ENCODE measurements around the gene PSD4.

Gene PSD4

GRCh38 chr2:113173542-113174375 lies at the start of gene PSD4:
PSD4 (plus strand) TSS chr2:113173971; CDS start chr2:113182457, 8,486 bp downstream.
- peak in 1 of 2 donors; percentile 53 for DNase-seq

DNA sequence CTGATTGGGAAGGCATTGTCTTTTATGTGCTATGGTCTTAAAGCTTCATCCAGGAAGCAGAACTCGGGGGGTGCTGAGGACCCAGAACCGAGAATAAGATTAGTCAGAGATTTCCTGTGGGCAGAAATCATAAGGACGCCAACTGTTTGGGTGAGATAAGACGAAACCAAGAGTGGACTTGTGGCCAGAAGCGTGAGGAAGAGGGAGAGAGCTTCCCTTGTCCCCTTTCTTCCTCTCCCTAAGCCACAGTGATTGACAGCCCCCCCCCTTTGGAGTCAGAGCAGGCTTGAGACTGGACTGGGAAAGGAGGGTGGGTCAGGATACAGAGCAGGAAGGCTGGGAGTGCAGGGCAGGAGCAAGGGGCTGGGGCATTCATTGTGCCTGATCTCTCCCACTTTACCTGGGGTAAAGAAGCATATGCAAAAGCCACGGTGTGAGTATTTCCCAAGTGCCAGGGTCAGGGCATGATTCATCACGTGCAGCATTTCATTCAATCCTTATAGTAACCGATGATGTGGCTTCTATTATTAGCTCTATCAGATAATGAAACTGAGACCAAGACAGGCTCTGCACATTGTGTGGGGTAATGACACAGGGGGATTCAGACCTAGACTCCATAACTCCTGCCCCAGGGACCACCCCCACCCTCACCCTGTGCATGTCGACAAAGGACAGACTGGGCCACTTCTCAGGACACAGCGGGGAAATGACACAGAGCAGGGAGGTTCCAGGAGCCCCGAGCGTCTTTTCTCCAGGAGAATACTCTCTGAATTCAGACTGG lies 49.4 kb upstream of the PSD4 start:
- DNase-seq: no peak

DNA sequence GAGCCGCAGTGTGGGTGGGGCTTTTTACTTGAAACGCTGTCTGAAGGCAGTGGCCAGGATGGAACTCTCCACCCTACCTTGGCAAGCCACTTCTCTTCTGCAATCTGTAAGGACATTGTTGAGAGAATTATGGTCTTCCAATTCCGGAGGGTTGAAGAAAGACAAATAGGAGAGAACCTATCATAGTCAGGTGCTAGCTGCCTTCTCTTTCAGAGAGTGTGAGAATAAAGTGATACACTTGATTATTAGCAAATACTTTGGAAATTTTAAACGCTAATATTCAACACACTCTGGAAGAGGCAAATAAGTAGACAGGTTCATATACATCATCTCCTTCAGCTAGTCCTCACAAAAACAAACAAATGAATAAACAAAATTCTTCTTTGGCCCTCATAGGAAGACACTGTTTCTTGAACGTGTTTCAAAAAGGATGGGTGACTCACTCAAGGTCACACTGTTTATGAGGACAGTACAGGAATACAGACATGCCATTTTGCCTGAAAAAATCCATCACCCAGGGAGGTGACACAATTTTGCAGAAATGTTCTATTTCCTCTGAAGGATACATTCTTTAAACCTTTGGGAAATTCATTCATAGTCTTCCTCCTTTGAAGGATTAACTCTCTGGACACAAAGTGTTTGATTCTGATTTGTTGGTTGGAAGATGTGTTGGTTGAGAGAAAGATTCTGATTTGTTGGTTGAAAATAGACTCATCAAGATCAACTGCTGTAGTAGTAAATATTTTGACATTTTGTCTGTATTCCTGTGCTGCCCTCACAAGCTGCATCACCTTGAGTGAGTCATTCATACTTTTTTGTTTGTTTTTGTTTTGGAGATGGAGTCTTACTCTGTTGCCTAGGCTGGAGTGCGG lies 48.6 kb upstream of the PSD4 start:
- no peak for DNase-seq

DNA sequence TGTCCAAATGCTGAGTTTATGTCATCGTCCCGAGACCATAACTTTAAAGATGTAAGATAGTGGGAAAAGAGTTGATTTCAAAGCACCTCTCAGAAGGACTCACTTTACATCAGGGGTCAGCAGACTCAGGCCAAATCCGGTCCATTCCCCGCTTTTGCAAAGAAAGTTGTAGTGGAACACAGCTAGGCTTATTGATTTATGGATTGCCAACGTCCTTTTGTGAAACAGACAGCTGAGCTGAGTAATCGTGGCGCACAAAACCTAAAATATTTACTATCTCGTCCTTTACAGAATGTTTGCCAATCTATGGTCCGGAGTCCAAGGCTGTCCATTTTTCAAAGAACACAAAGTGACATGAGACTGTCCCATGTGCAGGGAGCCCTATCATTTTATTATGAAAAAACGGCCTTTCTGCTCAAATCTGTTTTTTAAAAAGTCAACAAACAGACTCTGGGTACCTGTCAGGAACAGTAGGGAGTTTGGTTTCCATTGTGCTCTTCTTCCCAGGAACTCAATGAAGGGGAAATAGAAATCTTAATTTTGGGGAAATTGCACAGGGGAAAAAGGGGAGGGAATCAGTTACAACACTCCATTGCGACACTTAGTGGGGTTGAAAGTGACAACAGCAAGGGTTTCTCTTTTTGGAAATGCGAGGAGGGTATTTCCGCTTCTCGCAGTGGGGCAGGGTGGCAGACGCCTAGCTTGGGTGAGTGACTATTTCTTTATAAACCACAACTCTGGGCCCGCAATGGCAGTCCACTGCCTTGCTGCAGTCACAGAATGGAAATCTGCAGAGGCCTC lies 46.7 kb upstream of the PSD4 start, which contains the start of gene IL1RN:
TSS of gene IL1RN (plus strand) at position 754 of the 801 bp plus-strand sequence. CDS start at position 781, 27 bp downstream.
- DNase-seq: no peak

- no peak for DNase-seq
Observed at GRCh38 chr2:113127646-113128570, 45.9 kb upstream of the PSD4 start.

DNA sequence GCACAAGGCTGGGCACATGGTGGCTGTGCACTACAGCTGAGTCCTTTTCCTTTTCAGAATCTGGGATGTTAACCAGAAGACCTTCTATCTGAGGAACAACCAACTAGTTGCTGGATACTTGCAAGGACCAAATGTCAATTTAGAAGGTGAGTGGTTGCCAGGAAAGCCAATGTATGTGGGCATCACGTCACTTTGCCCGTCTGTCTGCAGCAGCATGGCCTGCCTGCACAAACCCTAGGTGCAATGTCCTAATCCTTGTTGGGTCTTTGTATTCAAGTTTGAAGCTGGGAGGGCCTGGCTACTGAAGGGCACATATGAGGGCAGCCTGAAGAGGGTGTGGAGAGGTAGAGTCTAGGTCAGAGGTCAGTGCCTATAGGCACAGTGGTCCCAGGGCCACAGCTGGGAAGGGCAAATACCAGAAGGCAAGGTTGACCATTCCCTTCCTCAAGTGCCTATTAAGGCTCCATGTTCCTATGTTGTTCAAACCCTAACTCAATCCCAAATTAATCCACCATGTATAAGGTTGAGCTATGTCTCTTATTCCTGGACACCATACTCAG lies 44.2 kb upstream of the PSD4 start:
- no peak for DNase-seq

DNA sequence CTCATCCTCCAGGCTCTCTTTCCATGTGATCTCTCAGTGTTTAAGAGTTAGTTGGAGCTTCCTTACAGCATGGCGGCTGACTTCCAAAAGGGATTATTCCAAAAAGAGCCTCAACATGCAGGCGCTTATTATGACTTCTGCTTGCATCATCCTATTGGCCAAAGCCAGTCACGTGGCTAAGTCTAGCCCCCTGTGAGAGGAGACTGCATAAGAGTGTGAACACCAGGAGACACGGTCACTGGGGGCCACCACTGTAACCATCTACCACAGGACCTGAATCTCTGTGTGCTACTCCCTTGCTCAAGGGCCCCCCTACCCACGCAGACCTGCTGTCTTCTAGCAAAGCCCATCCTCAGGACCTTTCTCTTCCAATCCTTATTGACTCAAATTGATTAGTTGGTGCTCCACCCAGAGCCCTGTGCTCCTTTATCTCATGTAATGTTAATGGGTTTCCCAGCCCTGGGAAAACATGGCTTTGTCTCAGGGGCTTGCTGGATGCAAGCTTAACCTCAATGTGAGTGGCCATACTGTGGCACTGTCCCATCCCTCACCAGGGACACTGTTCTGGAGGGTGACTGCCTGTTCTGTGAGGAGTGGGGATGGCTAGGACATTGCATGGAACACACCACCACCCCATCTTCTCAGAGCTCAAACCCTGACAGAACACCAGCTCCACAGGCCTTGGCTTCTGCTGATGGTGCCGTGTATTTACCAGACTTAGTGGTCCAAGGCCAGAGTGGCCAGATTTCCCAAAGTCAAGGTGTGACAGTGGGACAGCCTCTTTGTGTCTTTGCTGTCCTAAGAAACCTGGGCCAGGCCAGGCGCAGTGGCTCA lies 42.2 kb upstream of the PSD4 start:
- no peak for DNase-seq

GRCh38 chr2:113132414-113133021 lies 41.3 kb upstream of the PSD4 start:
- no peak for DNase-seq

DNA sequence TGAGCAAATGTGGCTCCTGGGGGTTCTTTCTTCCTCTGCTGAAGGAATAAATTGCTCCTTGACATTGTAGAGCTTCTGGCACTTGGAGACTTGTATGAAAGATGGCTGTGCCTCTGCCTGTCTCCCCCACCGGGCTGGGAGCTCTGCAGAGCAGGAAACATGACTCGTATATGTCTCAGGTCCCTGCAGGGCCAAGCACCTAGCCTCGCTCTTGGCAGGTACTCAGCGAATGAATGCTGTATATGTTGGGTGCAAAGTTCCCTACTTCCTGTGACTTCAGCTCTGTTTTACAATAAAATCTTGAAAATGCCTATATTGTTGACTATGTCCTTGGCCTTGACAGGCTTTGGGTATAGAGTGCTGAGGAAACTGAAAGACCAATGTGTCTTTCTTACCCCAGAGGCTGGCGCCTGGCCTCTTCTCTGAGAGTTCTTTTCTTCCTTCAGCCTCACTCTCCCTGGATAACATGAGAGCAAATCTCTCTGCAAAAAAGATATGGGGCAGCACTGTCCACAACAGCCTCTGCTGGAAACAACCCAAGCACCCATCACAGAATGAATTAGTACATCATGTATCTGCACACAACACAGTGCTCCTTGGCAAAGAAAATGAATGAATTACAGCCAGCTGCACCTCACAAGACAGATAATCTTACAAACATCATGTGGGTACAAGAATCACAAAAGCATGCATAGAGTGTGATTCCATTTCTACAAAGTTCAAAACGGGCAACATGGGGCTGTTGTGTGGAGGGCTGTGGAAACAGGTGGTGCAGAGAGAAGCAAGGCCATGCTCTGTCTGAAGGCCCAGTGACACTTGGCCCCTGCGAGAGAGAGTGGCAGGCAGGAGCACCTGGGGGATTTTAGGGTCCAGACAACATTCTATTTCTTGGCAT lies 39.8 kb upstream of the PSD4 start:
- no peak for DNase-seq

GRCh38 chr2:113134717-113135116 lies 39.1 kb upstream of the PSD4 start:
- no peak for DNase-seq

DNA sequence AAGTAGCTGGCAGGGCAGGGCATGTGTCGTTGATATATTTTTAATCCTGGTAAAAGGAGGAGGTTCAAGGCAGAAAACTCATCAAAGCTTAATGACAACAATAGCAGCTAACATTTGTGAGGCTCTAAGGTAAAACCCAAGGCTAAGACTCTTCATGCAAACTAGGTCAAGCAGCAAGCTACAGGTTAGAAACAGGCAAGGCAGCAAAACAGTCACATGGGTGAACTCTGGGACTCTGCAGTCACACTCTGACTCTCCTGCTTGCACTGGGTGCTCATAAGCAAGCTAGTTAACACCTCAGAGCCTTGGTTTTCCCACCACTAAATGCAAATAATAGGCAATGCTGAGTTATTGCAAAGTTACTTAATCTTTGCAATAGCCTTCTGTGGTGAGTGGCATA lies 38.5 kb upstream of the PSD4 start:
- no peak for DNase-seq

DNA sequence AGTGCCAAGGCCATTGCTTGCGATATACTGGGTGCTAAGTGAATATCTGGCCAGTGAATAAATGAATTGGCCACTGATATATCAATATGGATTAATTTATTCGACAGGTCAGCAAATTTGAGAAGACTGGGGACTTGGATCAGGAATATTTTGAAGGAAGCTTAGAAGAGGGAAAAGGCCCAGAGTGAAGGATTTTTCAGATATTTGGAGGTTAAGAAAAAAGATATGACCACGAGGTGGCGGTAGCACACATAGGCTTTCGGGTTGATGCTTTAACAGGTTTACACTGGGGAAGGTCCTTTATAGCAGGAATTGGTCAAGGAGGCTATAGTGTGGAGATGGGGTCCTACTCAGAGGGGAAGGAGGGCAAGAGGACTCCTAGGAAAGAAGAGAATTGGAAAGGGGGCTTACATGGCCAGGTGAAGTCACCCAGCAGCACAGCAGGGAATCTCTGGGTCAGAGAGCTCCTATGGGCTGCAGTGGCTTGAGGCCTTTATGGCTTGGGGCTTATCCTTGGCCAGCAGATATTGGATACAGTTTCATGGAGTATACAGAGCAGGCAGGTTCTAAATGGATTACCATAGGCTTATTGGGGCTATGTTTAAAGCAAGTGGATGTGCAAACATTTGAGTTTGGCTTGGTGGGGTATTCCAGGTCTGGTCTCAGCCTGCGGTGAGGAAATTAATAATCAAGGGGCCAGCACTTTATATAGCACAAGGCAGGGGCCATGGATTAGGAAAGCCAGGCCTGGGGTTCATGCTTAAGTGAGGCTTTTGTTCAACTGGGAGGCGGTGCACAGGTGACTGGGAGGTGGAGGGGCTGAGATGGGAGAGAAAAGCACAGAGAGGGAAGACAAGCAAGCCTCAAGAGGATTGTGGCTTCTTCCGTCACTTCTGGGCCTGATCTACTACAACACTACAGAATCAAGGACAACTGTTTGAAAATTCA lies 36.7 kb upstream of the PSD4 start:
- DNase-seq: peak in 1 of 2 donors; percentile 11

GRCh38 chr2:113137827-113138226 lies 35.9 kb upstream of the PSD4 start:
- DNase-seq: no peak

- peak in 1 of 2 donors; percentile 61 for DNase-seq
Observed at GRCh38 chr2:113138428-113139322, 35.1 kb upstream of the PSD4 start.

DNA sequence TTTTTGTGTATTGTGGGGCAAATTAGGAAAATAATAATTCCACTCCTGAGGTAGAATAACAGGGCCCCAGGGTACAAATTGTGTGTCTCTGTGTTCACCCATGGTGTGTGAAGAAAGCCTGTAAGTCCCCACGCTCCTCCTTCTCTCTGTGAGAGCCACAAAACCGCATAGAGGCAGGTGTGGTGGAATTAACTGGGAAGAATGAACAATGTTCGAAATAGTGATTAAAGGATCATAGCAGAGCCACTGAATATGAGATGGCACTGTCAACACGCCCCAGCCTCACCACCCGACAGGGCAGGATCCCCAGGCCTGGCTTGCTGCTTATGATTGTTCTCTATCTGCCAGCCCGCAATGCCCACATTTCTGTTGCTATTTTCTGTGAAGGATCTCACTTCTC lies 32.3 kb upstream of the PSD4 start:
- DNase-seq: no peak

GRCh38 chr2:113142290-113142689 lies 31.5 kb upstream of the PSD4 start:
- DNase-seq: no peak

Measured in hippocampal formation (tissue), 2 donors.